H1 (cell line): Measurements from ENCODE around the gene FCN2. TPM values are rescaled to one million over a fixed set of nuclear protein-coding genes. Genes with fewer than 3 reads are reported as not detected.

Experiments used
- CTCF ChIA-PET: fragments of 300-600 bp; sonication (Branson Sonifier 250); formaldehyde crosslinking; loops from one replicate; lab custom pipeline; 2021; ENCODE audit not compliant: partially characterized antibody; lab: Charles Lee
- POLR2A ChIA-PET: fragments of 300-600 bp; sonication (Branson Sonifier 250); formaldehyde crosslinking; loops from one replicate; lab custom pipeline; 2021; ENCODE audit warnings: inconsistent platforms; ENCODE audit not compliant: partially characterized antibody; lab: Charles Lee
- DNase-seq, 2 experiments: peaks; one replicate each; pipeline versions ENCODE4 v3.0.0 to v3.0.0-alpha.2; 2010 to 2022; ENCODE audit warnings: low spot score in 2 of 2, low read depth in 1 of 2, mixed read lengths in 1 of 2
- FAIRE-seq: peaks from 2 replicates; lab custom pipeline; 2011; peaks lifted over from hg19 to GRCh38; lab: Jason Lieb, UNC
- H2AFZ ChIP-seq: 2 replicates; pipeline ENCODE4 v1.8.1; 2012; ENCODE audit warnings: low read length, inconsistent platforms
- H2AK5ac ChIP-seq: 2 replicates; pipeline ENCODE4 v1.6.1; 2013; ENCODE audit warnings: low read depth, low read length
- H2BK120ac ChIP-seq: replicated peaks from 2 replicates; pipeline ENCODE3; 2013; ENCODE audit warnings: low read depth, low read length, inconsistent platforms
- H2BK12ac ChIP-seq: 2 replicates; pipeline ENCODE4 v1.6.1; 2013; ENCODE audit warnings: low read depth, low read length
- H2BK15ac ChIP-seq: 2 replicates; pipeline ENCODE4 v1.6.1; 2013; ENCODE audit warnings: low read length
- H2BK20ac ChIP-seq: 2 replicates; pipeline ENCODE4 v1.6.1; 2013; ENCODE audit warnings: low read length
- H2BK5ac ChIP-seq: 2 replicates; pipeline ENCODE4 v1.6.1; 2013; ENCODE audit warnings: low read depth, low read length
- H3K14ac ChIP-seq: 2 replicates; pipeline ENCODE4 v1.6.1; 2013; ENCODE audit warnings: inconsistent platforms; ENCODE audit not compliant: insufficient read length
- H3K18ac ChIP-seq: 2 replicates; pipeline ENCODE4 v1.6.1; 2013; ENCODE audit warnings: low read length; ENCODE audit errors: extremely low read depth
- H3K23ac ChIP-seq: 2 replicates; pipeline ENCODE4 v1.6.1; 2013; ENCODE audit warnings: inconsistent platforms; ENCODE audit not compliant: insufficient read length
- H3K23me2 ChIP-seq: 2 replicates; pipeline ENCODE4 v1.6.1; 2013; ENCODE audit warnings: low read depth, low read length
- H3K27ac ChIP-seq: 2 replicates; pipeline ENCODE4 v1.6.1; 2011; ENCODE audit warnings: low read depth, low read length, inconsistent platforms
- H3K27me3 ChIP-seq, 4 experiments: replicated peaks in 1 of 4; 1 replicate in 1 of 4; 2 replicates in 3 of 4; pipeline versions ENCODE4 v1.6.1 to v1.8.1; 2011 to 2013; ENCODE audit warnings: low read length in 3 of 4, mild to moderate bottlenecking in 3 of 4, inconsistent platforms in 2 of 4, mixed read lengths in 2 of 4, moderate library complexity in 1 of 4; ENCODE audit not compliant: control insufficient read depth in 3 of 4, insufficient read depth in 3 of 4; ENCODE audit errors: extremely low read depth in 1 of 4
- H3K36me3 ChIP-seq, 4 experiments: 2 replicates each; pipeline versions ENCODE4 v1.6.1 to v1.8.1; 2011 to 2013; ENCODE audit warnings: mild to moderate bottlenecking in 4 of 4, low read length in 3 of 4, moderate library complexity in 2 of 4, control low read depth in 1 of 4, inconsistent platforms in 1 of 4; ENCODE audit not compliant: insufficient read depth in 4 of 4, control insufficient read depth in 2 of 4
- H3K4ac ChIP-seq: replicated peaks from 2 replicates; pipeline ENCODE3; 2013; ENCODE audit warnings: low read length, low read depth, mixed read lengths, inconsistent platforms; ENCODE audit not compliant: insufficient read length
- H3K4me1 ChIP-seq, 4 experiments: replicated peaks in 1 of 4; 1 replicate in 1 of 4; 2 replicates in 3 of 4; pipeline versions ENCODE4 v1.6.1 to v1.8.1; 2011 to 2013; ENCODE audit warnings: low read length in 3 of 4, inconsistent platforms in 2 of 4, mixed read lengths in 1 of 4; ENCODE audit not compliant: insufficient read depth in 4 of 4, control insufficient read depth in 3 of 4
- H3K4me2 ChIP-seq, 2 experiments: 2 replicates each; pipeline versions ENCODE4 v1.6.1 to v1.8.1; 2011 to 2013; ENCODE audit warnings: low read depth in 2 of 2, low read length in 2 of 2, control low read depth in 1 of 2, inconsistent platforms in 1 of 2, mild to moderate bottlenecking in 1 of 2; ENCODE audit not compliant: insufficient read depth in 1 of 2
- H3K4me3 ChIP-seq, 4 experiments: fragments of 200-600, 300-600 bp in 1 of 4; sonication (generic), shearing (Covaris generic), sonication (Bioruptor Twin) in 1 of 4; 2 replicates each; pipeline versions ENCODE4 v1.5.1 to v1.8.1; 2011 to 2016; ENCODE audit warnings: low read length in 4 of 4, low read depth in 3 of 4, control low read depth in 2 of 4, inconsistent platforms in 2 of 4, mild to moderate bottlenecking in 2 of 4, mixed read lengths in 1 of 4, moderate library complexity in 1 of 4; ENCODE audit not compliant: insufficient read depth in 2 of 4; ENCODE audit errors: extremely low read depth in 1 of 4
- H3K56ac ChIP-seq: replicated peaks from 2 replicates; pipeline ENCODE3; 2013; ENCODE audit warnings: low read depth, mild to moderate bottlenecking, mixed read lengths, low read length, inconsistent platforms; ENCODE audit not compliant: insufficient read length
- H3K79me1 ChIP-seq: 2 replicates; pipeline ENCODE4 v1.6.1; 2013; ENCODE audit warnings: low read depth, low read length, control low read depth
- H3K79me2 ChIP-seq, 2 experiments: 2 replicates each; pipeline versions ENCODE4 v1.6.1 to v1.8.1; 2012 to 2013; ENCODE audit warnings: low read length in 2 of 2, mild to moderate bottlenecking in 2 of 2, inconsistent platforms in 1 of 2; ENCODE audit not compliant: insufficient read depth in 2 of 2, control insufficient read depth in 1 of 2
- H3K9ac ChIP-seq, 4 experiments: replicated peaks in 1 of 4; 1 replicate in 1 of 4; 2 replicates in 3 of 4; pipeline versions ENCODE4 v1.6.1 to v1.8.1; 2011 to 2013; ENCODE audit warnings: low read depth in 3 of 4, low read length in 3 of 4, control low read depth in 2 of 4, mild to moderate bottlenecking in 2 of 4, moderate library complexity in 2 of 4, inconsistent platforms in 1 of 4; ENCODE audit errors: extremely low read depth in 1 of 4
- H3K9me3 ChIP-seq, 2 experiments: 2 replicates each; pipeline versions ENCODE4 v1.6.1 to v1.8.1; 2012 to 2013; ENCODE audit warnings: mild to moderate bottlenecking in 2 of 2, moderate library complexity in 2 of 2, control low read depth in 1 of 2, inconsistent platforms in 1 of 2, low read depth in 1 of 2, low read length in 1 of 2, mixed read lengths in 1 of 2; ENCODE audit not compliant: insufficient read depth in 2 of 2
- H4K20me1 ChIP-seq, 2 experiments: replicated peaks in 1 of 2; 2 replicates each; pipeline versions ENCODE3 to v1.8.1; 2011 to 2013; ENCODE audit warnings: inconsistent platforms in 2 of 2, low read length in 2 of 2, mild to moderate bottlenecking in 1 of 2; ENCODE audit not compliant: insufficient read depth in 2 of 2, control insufficient read depth in 1 of 2
- H4K5ac ChIP-seq: 2 replicates; pipeline ENCODE4 v1.6.1; 2013; ENCODE audit warnings: low read length, low read depth, mixed read lengths, inconsistent platforms; ENCODE audit not compliant: insufficient read length
- H4K8ac ChIP-seq: 2 replicates; pipeline ENCODE4 v1.8.0; 2013; ENCODE audit warnings: mild to moderate bottlenecking, moderate library complexity, low read length, inconsistent platforms; ENCODE audit not compliant: insufficient read depth; ENCODE audit errors: extremely low read depth
- H4K91ac ChIP-seq: replicated peaks from 2 replicates; pipeline ENCODE3; 2013; ENCODE audit warnings: low read length, mixed read lengths, inconsistent platforms; ENCODE audit not compliant: insufficient read length
- ATF3 ChIP-seq: IDR thresholded peaks from 2 replicates; pipeline ENCODE4 v1.6.1; 2011; ENCODE audit warnings: low read depth, mild to moderate bottlenecking, low read length; ENCODE audit not compliant: insufficient read depth
- RXRA ChIP-seq: IDR thresholded peaks from 2 replicates; pipeline ENCODE4 v1.6.1; 2011; ENCODE audit warnings: low read depth, mild to moderate bottlenecking, low read length, moderate library complexity; ENCODE audit not compliant: insufficient read depth
- WGBS, 2 experiments: shearing (Covaris generic) in 1 of 2; methylation state at CpG; one replicate each; pipeline versions ENCODE4 v1.1.6 to v1.1.7; 2013 to 2015; ENCODE audit warnings: low lambda C conversion rate in 2 of 2, mixed read lengths in 2 of 2, inconsistent platforms in 1 of 2, low coverage in 1 of 2, missing lambda C conversion rate in 1 of 2; ENCODE audit not compliant: insufficient replicate concordance in 2 of 2, insufficient coverage in 1 of 2, insufficient read length in 1 of 2; ENCODE audit errors: extremely low coverage in 1 of 2, missing lambda C conversion rate in 1 of 2; 5-methylcytosine and 5-hydroxymethylcytosine counted together
- polyA plus RNA-seq, 7 experiments: library from polyadenylated mRNA; depleted of rRNA in 3 of 7; stranded (reverse) in 5 of 7; unstranded in 2 of 7; fragments of >200 nt in 5 of 7; fragments of 200-250 nt in 2 of 7; gene quantifications; 1 replicate in 5 of 7; 2 replicates in 1 of 7; 4 replicates in 1 of 7; pipeline versions ENCODE4 v1.2.1 to v1.2.3, GENCODE V29; 2011 to 2013; ENCODE audit warnings: missing spikeins in 2 of 7, mixed read lengths in 2 of 7
- total RNA-seq: library from RNA; stranded (reverse); fragmentation: NEBNext Ultra II Directional; extraction: Animal tissue kit (Norgen Biotek cat#: 25700); gene quantifications from 2 replicates; pipeline ENCODE4 v1.2.1, GENCODE V29; 2021

The FCN2 gene
- total and polyA plus RNA-seq, 2 of the 8 experiments (the other 6 are each of a cell fraction or from before 2014, with no cell fraction given): not detected

GRCh38 chr9:134932171-134932570 lies 51.6 kb downstream of the FCN2 start:
- no peak overlapping the region for H3K9ac ChIP-seq
- no peaks in the 10 kb centered on the region for H3K27me3 ChIP-seq
- H3K23me2 ChIP-seq: no peaks in the 10 kb centered on the region
- H3K4me1 ChIP-seq: peaks cover 0 to 7% (median 3%) of the 10 kb centered on the region in 4 experiments; a peak in 4 of 7 replicates
- no peak overlapping the region for H3K4ac ChIP-seq
- no peaks in the 10 kb centered on the region for H4K20me1 ChIP-seq
- DNase-seq (no peak), FAIRE-seq (no peak)
- ChIA-PET CTCF (interaction anchor here (1.3 kb wide), 1 partner anchor 50 kb away, joined by 4 read pairs; no protein-coding TSS in a partner anchor), POLR2A (no interaction called here)
- H3K9me3 ChIP-seq: no peaks in the 10 kb centered on the region
- H3K36me3 ChIP-seq: no peaks in the 10 kb centered on the region
- no peak for TF ChIP-seq ATF3
- TF ChIP-seq RXRA: no peak
- no peak overlapping the region for H2BK12ac ChIP-seq
- no peaks in the 10 kb centered on the region for H3K79me1 ChIP-seq
- no peak overlapping the region for H3K4me2 ChIP-seq
- no peak overlapping the region for H2AFZ ChIP-seq
- H2AK5ac ChIP-seq: no peak overlapping the region
- WGBS, 2 experiments: 92% methylated on average over 12 of the region's 12 CpGs; no CpG with 5 or more reads in 1 of the 2 experiments
- no peak overlapping the region for H3K14ac ChIP-seq
- no peak overlapping the region for H3K4me3 ChIP-seq
- no peak overlapping the region for H3K27ac ChIP-seq
- H2BK15ac ChIP-seq: no peak overlapping the region
- no peak overlapping the region for H4K8ac ChIP-seq
- H2BK20ac ChIP-seq: no peak overlapping the region
- no peak overlapping the region for H4K5ac ChIP-seq
- no peak overlapping the region for H2BK5ac ChIP-seq
- no peak overlapping the region for H2BK120ac ChIP-seq
- no peak overlapping the region for H3K56ac ChIP-seq
- H4K91ac ChIP-seq: no peak overlapping the region
- H3K18ac ChIP-seq: no peak overlapping the region
- no peaks in the 10 kb centered on the region for H3K79me2 ChIP-seq
- H3K23ac ChIP-seq: no peak overlapping the region
